NCI-H446 treated with DMSO at 0.1 percent for 48 hours (cell line): ENCODE results near the gene HSPA12B.

Experiments
- DNase-seq: peaks from one replicate; lab custom pipeline; 2025; lab: John Stamatoyannopoulos, UW

The HSPA12B gene

DNA sequence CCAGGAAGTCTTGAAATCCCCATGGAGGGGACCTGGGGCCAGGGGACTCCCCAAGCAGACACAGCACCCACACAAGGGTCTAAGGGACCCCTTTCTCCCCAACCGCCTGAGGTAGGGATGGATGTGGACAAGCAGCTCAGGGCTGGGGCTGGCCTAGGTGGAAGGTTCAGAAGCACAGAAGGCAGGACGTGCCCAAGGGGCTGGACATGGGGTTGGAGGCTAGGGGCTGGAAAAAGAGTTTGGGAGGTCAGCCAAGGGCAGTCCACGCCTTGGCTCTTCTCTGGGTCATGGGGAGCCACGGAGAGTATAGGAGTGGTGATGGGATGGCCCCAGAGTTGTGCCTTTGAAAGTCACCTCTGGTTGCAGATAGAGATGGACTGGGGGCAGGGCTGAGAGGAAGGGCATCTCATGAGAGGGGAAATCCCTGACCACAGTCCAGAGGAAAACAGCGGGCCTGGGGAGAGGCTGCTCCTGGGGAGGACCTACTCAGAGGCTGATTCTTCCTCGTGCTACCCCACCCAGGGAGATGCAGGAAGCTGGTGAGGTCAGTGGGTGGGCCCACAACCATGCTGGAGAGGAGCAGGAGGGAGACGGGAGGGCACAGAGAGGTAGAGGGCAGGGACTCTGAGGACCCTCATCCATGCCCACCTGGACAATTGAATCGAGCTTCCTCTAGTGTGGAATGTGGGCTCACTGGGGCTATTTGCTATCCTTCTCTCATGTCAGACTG lies 2.5 kb upstream of the HSPA12B start:
- DNase-seq, result no peak

- no peak for DNase-seq
Measured at GRCh38 chr20:3730803-3731672, 1.4 kb upstream of the HSPA12B start.

GRCh38 chr20:3731944-3732326 lies 550 bp upstream of the HSPA12B start:
- DNase-seq, result no peak

DNA sequence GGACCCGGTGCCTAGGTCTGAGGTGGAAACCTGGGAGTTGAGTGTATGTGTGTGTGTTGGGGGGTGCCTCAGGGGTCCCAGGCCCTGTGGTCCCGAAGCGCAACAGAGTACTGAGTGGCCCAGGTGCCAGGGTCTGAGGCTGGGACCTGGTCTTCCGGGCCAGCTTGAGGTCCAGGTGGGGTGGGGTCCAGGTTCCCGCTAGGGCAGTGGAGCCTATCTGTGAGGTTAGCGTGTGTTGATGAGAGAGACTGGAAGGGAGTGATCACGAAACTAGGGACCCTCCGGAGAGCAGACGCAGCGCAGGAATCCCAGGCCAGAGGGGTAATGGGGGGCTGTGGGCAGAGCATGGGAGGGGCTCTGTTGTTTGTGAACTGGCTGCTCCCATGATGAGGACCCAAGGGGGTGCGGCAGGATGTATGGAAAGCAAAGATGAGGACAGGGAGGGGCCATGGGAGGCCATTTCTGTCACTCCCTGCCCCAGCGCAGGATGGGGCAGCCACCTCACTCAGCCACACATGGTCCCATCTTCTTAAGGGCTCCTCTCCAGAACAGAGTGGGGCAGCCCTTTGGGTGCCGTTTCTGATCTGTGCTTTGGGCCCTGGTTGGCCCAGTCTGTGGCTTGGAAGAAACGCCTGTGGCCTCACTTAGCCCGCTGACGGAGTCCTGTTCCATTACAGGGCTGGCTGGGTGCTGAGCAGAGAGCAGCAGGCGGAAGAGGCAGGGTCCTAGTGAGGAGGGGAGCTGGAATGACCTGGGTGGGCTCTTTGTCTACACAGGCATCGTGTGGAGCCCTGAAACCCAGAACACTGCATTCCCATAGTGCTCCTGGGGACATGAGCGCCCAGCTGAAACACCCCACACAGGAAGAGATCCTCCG lies 872 bp downstream of the HSPA12B start:
- DNase-seq, result no peak

- no peak for DNase-seq
Measured at GRCh38 chr20:3734111-3734843, 1.8 kb downstream of the HSPA12B start.

GRCh38 chr20:3735768-3736167 lies 3.3 kb downstream of the HSPA12B start:
- DNase-seq, result no peak

GRCh38 chr20:3738111-3739053 lies 5.9 kb downstream of the HSPA12B start:
- DNase-seq, result no peak

DNA sequence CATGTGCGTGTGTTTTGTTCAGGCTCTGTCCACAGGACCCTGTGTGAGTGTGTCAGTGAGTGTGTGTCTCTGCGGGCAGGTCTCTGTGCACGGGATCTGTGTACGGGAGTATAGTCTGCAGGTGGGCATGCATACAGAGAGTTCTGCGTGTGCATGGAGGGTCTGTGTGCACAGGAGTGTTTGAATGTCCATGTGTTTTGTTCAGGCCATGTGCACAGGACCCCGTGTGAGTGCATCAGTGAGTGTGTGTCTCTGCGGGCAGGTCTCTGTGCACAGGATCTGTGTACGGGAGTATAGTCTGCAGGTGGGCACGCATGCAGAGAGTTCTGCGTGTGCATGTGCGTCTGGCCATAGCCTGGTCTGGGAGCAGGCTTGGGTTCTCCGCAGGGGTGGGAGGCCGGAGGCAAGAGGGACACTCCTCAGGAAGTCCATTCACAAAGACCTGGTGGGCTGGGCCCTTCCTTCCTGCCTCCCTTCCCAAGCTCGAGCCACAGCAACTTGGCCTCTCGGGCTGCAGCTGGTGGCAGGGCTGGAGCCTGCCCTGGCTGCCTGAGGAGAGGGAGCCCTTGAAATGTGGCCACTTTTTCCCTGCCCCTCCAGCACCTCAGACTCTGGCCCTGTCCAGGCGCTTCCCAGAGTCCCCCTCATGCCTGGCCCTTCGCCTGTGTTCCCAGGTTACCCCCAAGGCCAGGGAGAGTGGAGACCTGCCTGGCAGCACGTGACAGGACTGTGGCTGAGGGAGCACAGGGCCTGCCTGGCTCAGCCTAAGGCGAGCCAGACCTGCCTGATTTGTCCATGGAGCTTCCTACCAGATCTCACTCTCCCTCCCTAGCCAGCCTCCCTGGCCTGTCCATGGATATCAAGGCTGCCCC lies 6.8 kb downstream of the HSPA12B start:
- no peak for DNase-seq

DNA sequence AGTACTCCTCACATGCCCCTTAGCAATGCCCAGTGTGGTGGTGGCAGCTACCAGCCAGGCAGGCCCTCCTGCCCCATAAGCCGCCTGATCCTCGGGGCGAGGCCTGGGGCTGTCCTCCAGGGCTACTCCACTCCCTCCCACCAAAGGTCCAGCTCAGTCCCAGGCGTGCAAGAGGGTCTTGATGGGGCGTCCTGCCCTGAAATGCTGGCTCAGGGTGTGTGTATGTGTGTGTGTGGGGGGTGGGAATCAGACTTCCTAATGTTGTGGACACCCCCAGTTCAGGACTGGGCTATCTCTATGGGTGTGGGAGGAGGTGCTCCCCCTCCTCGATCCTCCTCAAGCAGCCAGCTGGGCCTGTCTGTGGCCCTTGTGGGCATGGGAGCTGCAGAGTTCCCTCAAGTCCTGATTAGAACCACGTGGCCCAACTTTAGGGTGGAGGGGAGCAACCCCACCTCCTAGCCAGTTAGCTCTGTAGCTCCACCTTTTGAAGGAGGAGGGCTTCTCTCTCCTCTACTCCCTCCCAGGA lies 7.5 kb downstream of the HSPA12B start:
- DNase-seq, result no peak

DNA sequence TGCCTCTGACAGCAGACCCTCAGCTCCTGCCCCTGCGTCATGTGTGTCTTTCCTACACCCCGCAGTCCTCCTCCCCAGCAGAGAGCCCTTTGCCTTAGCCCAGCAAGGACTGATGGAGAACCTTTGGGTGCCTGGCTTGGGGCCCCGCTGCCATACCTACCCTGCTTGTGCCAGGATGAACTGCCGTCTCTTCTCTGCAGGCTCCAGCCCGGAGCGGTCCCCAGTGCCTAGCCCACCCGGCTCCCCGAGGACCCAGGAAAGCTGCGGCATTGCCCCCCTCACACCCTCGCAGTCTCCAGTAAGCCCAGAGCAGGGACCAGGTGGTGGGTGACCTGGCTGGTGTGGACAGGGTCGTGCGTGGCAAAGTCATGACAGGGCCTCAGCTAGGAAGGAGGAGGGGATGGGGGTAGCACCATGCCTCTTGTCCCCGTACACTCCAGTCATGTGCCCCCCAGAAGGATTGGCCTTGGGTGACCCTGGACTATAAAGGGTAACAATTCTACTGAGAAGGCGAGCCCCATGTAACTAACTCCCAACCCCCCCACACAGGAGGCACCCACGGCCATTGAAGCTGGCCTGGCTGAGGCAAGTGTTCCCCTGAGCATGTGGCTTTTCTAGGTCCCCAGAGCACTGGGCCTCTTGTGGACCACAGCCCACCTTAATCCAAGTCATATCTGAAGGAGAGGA lies 8.3 kb downstream of the HSPA12B start:
- no peak for DNase-seq

- DNase-seq, result no peak
Measured at GRCh38 chr20:3741836-3742458, 9.5 kb downstream of the HSPA12B start.

DNA sequence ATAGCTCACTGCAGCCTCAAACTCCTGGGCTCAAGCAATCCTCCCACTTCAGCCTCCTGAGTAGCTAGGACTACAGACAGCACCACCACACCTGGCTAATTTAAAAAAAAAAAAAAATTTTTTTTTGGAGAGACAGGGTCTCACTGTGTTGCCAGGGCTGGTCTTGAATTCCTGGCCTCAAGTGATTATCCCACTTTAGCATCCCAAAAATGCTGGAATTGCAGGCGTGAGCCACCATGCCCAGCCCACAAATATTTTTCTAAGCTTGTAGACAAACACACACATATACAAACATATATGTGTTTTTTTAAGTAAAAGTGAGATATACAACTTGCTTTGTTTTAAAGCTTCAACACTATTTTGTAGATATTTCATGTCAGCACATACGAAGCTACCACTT lies 10.8 kb downstream of the HSPA12B start:
- no peak for DNase-seq

- DNase-seq, result no peak
Measured at GRCh38 chr20:3744037-3744436, 11.6 kb downstream of the HSPA12B start.

GRCh38 chr20:3744806-3745685 lies 12.6 kb downstream of the HSPA12B start:
- DNase-seq, result no peak

- no peak for DNase-seq
Measured at GRCh38 chr20:3745686-3746173, 13.2 kb downstream of the HSPA12B start.

GRCh38 chr20:3747471-3747870 lies 15.0 kb downstream of the HSPA12B start:
- DNase-seq, result no peak

GRCh38 chr20:3748073-3748472 lies 15.6 kb downstream of the HSPA12B start:
- no peak for DNase-seq
